GM13976 (cell line): ENCODE data around the gene LSAMP.

Source experiments
- DNase-seq: peaks from one replicate; pipeline ENCODE4 v3.0.0; 2012; ENCODE audit warnings: low spot score
- CTCF ChIP-seq: IDR thresholded peaks from 2 replicates; pipeline ENCODE4 v1.5.1; 2012; ENCODE audit warnings: borderline replicate concordance, mild to moderate bottlenecking; ENCODE audit not compliant: insufficient read depth; ENCODE audit errors: extremely low read depth, missing control alignments, control extremely low read depth
- in situ Hi-C: fragments of 300-500 bp; cut with MboI; formaldehyde crosslinking; loops from one replicate; pipeline ENCODE4 v1.12.0; 2022; ENCODE audit warnings: low sequenced_read_pairs, mixed read lengths, inconsistent platforms; ENCODE audit not compliant: unreplicated experiment

The LSAMP gene

GRCh38 chr3:116281313-116282143, 163.8 kb downstream of the LSAMP start:
- DNase-seq = no peak
- TF ChIP-seq CTCF = no peak
- in situ Hi-C loops = no loop called here

GRCh38 chr3:116280130-116280740, 165.1 kb downstream of the LSAMP start:
- DNase-seq = no peak
- in situ Hi-C loops = no loop called here
- TF ChIP-seq CTCF = no peak

- DNase-seq = no peak
- TF ChIP-seq CTCF = no peak
- in situ Hi-C loops = no loop called here
Observed at GRCh38 chr3:116276675-116277074, 168.6 kb downstream of the LSAMP start.

GRCh38 chr3:116270056-116270455, 175.2 kb downstream of the LSAMP start:
- in situ Hi-C loops = no loop called here
- no peak for DNase-seq
- no peak for TF ChIP-seq CTCF

GRCh38 chr3:116267116-116267515, 178.2 kb downstream of the LSAMP start:
- no peak for TF ChIP-seq CTCF
- in situ Hi-C loops = no loop called here
- DNase-seq = no peak

- in situ Hi-C loops = no loop called here
Observed at GRCh38 chr3:116265976-116266584, 179.2 kb downstream of the LSAMP start.

More at GRCh38 chr3:116265976-116266584, 179.2 kb downstream of the LSAMP start:
- TF ChIP-seq CTCF = no peak
- DNase-seq = no peak
